Measurements from ENCODE around the gene TEX14.

DNA sequence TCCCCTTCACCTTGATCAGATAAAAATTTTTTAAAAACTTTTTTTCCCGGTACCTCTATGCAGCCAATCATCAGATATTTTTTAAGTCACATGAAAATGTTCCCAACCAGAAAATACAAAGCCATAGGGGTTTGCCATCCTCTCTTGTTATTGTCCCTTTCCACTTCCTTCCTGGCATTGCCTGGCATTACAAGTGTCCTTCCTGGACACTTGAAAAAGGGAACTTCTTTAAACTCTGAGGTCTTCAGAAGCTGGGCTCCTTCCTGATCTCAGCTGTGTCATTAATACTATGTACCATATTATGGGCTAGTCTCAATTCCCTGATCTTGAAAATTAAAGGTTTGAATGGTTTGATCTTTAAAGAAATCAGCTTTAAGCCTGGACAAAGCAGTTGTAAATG, 64.9 kb downstream of the TEX14 start:
- TF ChIP-seq CTCF (IDR thresholded peaks at IDR 0.05) (no peak), POLR2A (IDR thresholded peaks at IDR 0.05) (no peak)

All from heart left ventricle (tissue), 13 donors.